ENCODE data around the gene PIWIL4. TPM values are rescaled to one million over a fixed set of nuclear protein-coding genes. Genes with fewer than 3 reads are reported as not detected.

PIWIL4 gene
- total and polyA plus RNA-seq, 2 of the 8 experiments (the other 6 are each of a cell fraction or from before 2014, with no cell fraction given) = 0.51 to 0.52 TPM

- no peak for TF ChIP-seq CTCF (IDR thresholded peaks at IDR 0.05; ENCODE audit: control extremely low read depth in 1 of 3, insufficient read depth in 1 of 3, low read depth in 1 of 3, low read length in 3 of 3)
- no peak for TF ChIP-seq NRF1 (IDR thresholded peaks at IDR 0.05; ENCODE audit: low read depth, low read length)
- no peak for TF ChIP-seq BCL11A (IDR thresholded peaks at IDR 0.05; ENCODE audit: low read depth in 2 of 2, low read length in 2 of 2)
- no peak for TF ChIP-seq ZNF274 (IDR thresholded peaks at IDR 0.05; ENCODE audit: borderline replicate concordance, extremely low read depth, low read length)
- TF ChIP-seq CHD1 (IDR thresholded peaks at IDR 0.05; ENCODE audit: low read depth, low read length) = no peak
Measured at GRCh38 chr11:94590352-94591041, 23.3 kb downstream of the PIWIL4 start (continued).
